ENCODE measurements around the gene DYNLT5. TPM values are rescaled to one million over a fixed set of nuclear protein-coding genes. Genes with fewer than 3 reads are reported as not detected.
A peak's percentile ranks its signal among the peaks of the same experiment; 100 is the strongest.
"Not testable (repeated sequence)": the region's sequence is repeated elsewhere in the genome, so short reads cannot be mapped to it uniquely, and the experiment has no call there.

Gene DYNLT5
- total RNA-seq, 1 experiment from 2014 or later: not detected

GRCh38 chr1:66791621-66792610, 39.7 kb downstream of the DYNLT5 start:
- Histone ChIP-seq H3K9me3 (ENCODE audit: control insufficient read depth in 1 of 2, insufficient read depth in 1 of 2, low read depth in 1 of 2, low read length in 2 of 2) (no peaks in the 10 kb centered on the region), H3K79me2 (ENCODE audit: insufficient read depth, low read length) (no peaks in the 10 kb centered on the region), H3K4me2 (ENCODE audit: low read length) (no peak overlapping the region), H3K4me1 (ENCODE audit: control insufficient read depth in 1 of 2, insufficient read depth in 2 of 2, low read length in 2 of 2) (peaks cover 4% of the 10 kb centered on the region in 2 experiments; a peak in 3 of 4 replicates), H3K4me3 (replicated peaks in 1 of 2; ENCODE audit: low read depth in 1 of 2, low read length in 2 of 2) (no peak overlapping the region), H2AFZ (ENCODE audit: low read depth, low read length, poor library complexity, severe bottlenecking) (peak overlapping the region; percentile 59), H3K9me2 (ENCODE audit: insufficient read depth) (no peaks in the 10 kb centered on the region), H3K36me3 (ENCODE audit: control insufficient read depth in 1 of 2, insufficient read depth in 2 of 2, low read length in 2 of 2) (no peaks in the 10 kb centered on the region), H3K9ac (ENCODE audit: low read length) (no peak overlapping the region), H3K27me3 (ENCODE audit: insufficient read depth, low read length) (no peaks in the 10 kb centered on the region), H3K27ac (ENCODE audit: low read depth, low read length) (no peak overlapping the region), H4K20me1 (ENCODE audit: insufficient read depth) (no peaks in the 10 kb centered on the region)
- no peak for DNase-seq (ENCODE audit: low read depth, low spot score)
- ATAC-seq: no peak
- intact Hi-C loops (cut with micrococcal nuclease): no loop called here
- ChIA-PET CTCF (no interaction called here), POLR2A (no interaction called here), RAD21 (ENCODE audit: low non-redundant PET in 1 of 2, low total read pairs in 2 of 2, uncharacterized antibody in 2 of 2, unreplicated experiment in 2 of 2) (no interaction called here)
- no peak for TF ChIP-seq EZH2 (IDR thresholded peaks at IDR 0.05)
- no TSS peak for BruUV-seq (replicated peaks)

- ATAC-seq; H3K9ac ChIP-seq (ENCODE audit: low read length); H2AFZ ChIP-seq (ENCODE audit: low read depth, low read length, poor library complexity, severe bottlenecking); RAD21 ChIA-PET (ENCODE audit: low non-redundant PET in 1 of 2, low total read pairs in 2 of 2, uncharacterized antibody in 2 of 2, unreplicated experiment in 2 of 2); H3K27me3 ChIP-seq (ENCODE audit: insufficient read depth, low read length); H3K4me2 ChIP-seq (ENCODE audit: low read length); BruUV-seq (replicated peaks); CTCF ChIA-PET; DNase-seq (ENCODE audit: low read depth, low spot score); H3K9me3 ChIP-seq (ENCODE audit: control insufficient read depth in 1 of 2, insufficient read depth in 1 of 2, low read depth in 1 of 2, low read length in 2 of 2); H3K27ac ChIP-seq (ENCODE audit: low read depth, low read length); H3K4me3 ChIP-seq (replicated peaks in 1 of 2; ENCODE audit: low read depth in 1 of 2, low read length in 2 of 2); H4K20me1 ChIP-seq (ENCODE audit: insufficient read depth); H3K4me1 ChIP-seq (ENCODE audit: control insufficient read depth in 1 of 2, insufficient read depth in 2 of 2, low read length in 2 of 2); intact Hi-C loops (cut with micrococcal nuclease); H3K79me2 ChIP-seq (ENCODE audit: insufficient read depth, low read length); H3K36me3 ChIP-seq (ENCODE audit: control insufficient read depth in 1 of 2, insufficient read depth in 2 of 2, low read length in 2 of 2); POLR2A ChIA-PET; H3K9me2 ChIP-seq (ENCODE audit: insufficient read depth): not testable (repeated sequence)
Observed at GRCh38 chr1:66795839-66796238, 43.6 kb downstream of the DYNLT5 start.

Measured in HCT116 (cell line).